Measurements from ENCODE around the gene DSG1.
A peak's percentile ranks its signal among the peaks of the same experiment; 100 is the strongest.

Gene DSG1

DNA sequence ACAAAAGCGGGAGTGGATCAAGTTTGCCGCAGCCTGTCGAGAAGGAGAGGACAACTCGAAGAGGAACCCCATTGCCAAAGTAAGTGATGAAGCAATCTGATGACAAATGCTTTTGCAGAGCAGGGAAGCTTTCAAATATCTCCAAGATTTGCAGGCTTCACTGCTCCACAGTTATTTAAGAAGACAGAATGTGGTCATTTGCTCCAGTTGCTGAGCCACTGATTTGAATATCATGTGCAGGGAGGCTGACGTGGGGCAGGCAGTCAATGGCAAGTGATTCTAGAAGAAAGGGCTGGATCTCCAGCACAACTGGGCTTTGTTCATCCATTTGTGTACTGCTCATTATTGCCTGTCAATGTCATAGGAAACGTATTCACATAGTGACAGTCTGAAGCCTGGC is 68.8 kb downstream of the DSG1 start:
- H3K4me3 ChIP-seq (replicated peaks; ENCODE audit: low read depth, low read length), result no peak overlapping the region
- no peak for DNase-seq (ENCODE audit: low read depth)
- TF ChIP-seq, protein P1, sequence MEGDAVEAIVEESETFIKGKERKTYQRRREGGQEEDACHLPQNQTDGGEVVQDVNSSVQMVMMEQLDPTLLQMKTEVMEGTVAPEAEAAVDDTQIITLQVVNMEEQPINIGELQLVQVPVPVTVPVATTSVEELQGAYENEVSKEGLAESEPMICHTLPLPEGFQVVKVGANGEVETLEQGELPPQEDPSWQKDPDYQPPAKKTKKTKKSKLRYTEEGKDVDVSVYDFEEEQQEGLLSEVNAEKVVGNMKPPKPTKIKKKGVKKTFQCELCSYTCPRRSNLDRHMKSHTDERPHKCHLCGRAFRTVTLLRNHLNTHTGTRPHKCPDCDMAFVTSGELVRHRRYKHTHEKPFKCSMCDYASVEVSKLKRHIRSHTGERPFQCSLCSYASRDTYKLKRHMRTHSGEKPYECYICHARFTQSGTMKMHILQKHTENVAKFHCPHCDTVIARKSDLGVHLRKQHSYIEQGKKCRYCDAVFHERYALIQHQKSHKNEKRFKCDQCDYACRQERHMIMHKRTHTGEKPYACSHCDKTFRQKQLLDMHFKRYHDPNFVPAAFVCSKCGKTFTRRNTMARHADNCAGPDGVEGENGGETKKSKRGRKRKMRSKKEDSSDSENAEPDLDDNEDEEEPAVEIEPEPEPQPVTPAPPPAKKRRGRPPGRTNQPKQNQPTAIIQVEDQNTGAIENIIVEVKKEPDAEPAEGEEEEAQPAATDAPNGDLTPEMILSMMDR (IDR thresholded peaks at IDR 0.05; ENCODE audit: low read length, missing control alignments), result no peak

DNA sequence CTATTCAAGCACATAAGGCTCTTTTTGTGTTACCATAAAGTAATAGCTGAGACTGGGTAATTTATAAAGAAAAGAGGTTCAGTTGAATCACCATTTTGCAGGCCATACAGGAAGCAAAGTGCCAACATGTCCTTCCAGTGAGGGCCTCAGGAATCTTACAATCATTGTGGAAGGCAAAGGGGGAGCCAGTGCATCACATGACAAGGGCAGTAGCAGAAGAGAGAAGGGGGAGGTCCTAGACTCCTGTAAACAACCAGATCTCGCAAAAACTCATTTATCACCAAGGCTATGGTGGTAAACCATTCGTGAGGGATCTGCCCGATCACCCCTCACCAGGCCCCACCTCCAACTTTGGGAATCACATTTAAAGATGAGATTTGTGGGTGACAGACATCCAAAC is 75.3 kb downstream of the DSG1 start:
- no peak overlapping the region for H3K4me3 ChIP-seq (replicated peaks; ENCODE audit: low read depth, low read length)
- TF ChIP-seq, protein P1 (IDR thresholded peaks at IDR 0.05; ENCODE audit: low read length, missing control alignments), result no peak
- DNase-seq (ENCODE audit: low read depth), result no peak

DNA sequence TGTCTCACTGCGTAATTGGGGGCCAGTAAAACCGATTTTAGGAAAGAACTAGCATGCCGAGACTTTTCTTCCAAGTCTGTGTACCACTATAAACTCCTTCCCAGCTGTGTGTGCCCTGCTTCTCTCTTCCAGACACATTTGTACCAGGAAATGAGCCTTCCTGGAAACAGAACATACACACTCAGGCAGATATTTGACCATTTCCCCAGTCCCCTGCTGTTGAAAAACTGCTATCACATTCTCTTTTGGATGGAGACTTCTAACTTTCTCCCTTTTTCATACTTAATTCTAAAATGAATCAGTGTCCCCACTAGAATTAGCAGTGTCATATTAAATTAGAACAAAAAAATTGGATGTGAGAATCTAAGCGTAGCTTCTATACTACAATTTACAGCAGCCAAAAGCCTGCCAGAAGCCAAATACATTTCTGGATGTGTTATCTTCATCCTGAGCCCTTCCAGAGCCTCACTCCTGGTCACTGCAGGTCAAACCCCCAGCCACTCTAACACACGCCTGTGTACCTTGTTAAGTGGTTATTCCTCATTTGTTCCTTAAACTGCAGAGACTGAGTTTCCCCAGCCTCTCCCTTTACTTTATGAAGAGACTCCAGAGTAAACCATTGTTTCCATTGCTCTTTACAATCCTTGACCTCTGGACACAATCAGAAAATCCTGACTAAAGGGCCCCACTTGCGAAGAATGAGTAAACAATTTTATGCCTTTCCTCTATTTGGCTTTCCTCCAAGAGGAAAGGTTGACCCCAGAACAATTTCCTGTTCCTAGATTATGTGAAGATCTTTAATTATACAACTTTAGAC is 79.0 kb downstream of the DSG1 start:
- peak; percentile 10 for DNase-seq (ENCODE audit: low read depth)
- no peak overlapping the region for H3K4me3 ChIP-seq (replicated peaks; ENCODE audit: low read depth, low read length)
- TF ChIP-seq, protein P1 (IDR thresholded peaks at IDR 0.05; ENCODE audit: low read length, missing control alignments), result no peak

DNA sequence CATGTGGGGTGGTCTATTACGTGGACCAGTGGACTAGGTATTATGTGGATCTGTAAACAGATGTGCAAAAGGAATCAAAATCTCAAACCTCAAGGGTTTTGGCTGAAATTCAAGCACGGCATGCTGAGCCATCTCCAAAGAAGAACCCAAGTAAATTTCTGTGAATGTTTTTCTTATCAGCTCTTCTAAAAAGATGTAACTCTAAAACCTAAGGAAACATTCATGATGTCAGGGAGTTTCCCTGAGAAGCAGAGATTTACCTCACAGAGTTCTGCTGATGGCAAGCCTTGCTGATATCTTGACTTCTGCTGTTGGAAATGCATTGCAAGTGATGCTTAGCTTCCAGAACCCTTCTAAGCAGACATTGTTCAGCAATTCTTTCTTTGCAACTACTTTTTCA is 80.2 kb downstream of the DSG1 start:
- TF ChIP-seq, protein P1 (IDR thresholded peaks at IDR 0.05; ENCODE audit: low read length, missing control alignments), result no peak
- no peak overlapping the region for H3K4me3 ChIP-seq (replicated peaks; ENCODE audit: low read depth, low read length)
- DNase-seq (ENCODE audit: low read depth), result peak; percentile 13

DNA sequence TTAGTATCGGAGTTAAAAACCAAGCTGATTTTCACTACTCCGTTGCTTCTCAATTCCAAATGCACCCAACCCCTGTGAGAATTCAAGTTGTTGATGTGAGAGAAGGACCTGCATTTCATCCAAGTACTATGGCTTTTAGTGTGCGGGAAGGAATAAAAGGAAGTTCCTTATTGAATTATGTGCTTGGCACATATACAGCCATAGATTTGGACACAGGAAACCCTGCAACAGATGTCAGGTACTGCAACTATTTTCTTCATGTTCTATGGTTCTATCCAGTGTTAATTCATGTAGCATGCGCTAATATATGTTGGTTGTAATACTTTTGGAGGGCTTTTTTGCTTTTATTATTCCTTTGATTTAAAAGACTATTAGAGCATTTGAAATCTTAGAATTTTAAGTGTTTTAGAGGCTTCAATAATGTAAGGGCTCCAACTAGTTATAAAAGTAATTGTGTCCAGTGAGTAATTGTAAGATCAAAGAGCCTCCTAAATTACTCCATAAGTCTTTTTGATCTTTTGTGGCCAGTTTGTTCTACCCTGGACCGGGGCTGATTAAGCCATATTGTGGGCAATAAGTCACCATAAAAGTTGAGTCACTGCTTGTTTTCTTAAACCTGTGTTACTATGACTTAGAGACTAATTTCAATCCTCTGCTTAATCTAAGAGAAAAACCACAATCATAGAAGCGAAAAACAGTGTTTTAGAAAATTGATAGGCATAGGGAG is 81.5 kb downstream of the DSG1 start:
- no peak overlapping the region for H3K4me3 ChIP-seq (replicated peaks; ENCODE audit: low read depth, low read length)
- TF ChIP-seq, protein P1 (IDR thresholded peaks at IDR 0.05; ENCODE audit: low read length, missing control alignments), result no peak
- DNase-seq (ENCODE audit: low read depth), result no peak

DNA sequence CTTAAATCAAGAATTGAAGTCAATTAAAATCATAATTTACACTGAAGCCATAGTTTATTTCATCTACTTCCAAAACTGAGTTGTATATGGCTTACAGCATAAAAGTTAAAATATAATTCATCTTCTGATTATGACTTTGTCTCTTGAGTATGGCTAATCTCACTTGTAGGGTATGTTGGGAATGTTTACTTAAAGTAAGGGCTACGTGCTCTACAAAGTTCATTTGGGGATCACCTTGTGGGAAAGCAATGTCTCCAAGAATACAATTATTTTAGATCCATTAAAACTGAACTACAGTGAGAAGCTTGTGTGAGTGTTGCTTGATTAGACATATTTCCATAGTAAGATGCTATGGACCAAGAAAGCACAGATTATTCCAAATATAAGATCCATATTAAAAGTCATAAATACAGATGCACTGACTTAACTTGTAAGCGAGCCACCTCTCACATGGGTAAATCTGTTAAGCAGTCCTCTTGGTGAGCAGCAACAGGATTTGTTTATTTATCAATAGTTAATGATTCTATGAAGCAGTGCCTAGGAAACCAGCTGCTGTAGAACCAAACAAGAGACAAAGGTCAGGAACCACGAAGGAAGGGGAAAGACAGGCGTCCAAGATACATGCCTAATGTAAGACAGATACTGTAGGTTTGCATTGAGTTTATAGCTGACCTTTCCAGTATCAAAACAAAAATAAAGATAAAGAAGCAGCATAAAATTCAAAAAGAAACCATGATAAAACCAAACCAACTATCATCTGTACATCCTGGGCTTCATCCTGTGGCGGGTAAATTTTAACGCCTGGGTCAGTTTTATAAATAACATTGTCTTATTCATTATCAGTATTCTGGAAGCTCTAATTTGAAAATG is 83.4 kb downstream of the DSG1 start:
- no peak overlapping the region for H3K4me3 ChIP-seq (replicated peaks; ENCODE audit: low read depth, low read length)
- no peak for DNase-seq (ENCODE audit: low read depth)
- TF ChIP-seq, protein P1 (IDR thresholded peaks at IDR 0.05; ENCODE audit: low read length, missing control alignments), result no peak

Measured in fibroblast of pulmonary artery (primary cell).